K562 (cell line): ENCODE results near the gene CDKN1C. TPM values are rescaled to one million over a fixed set of nuclear protein-coding genes. Genes with fewer than 3 reads are reported as not detected.
A peak's percentile ranks its signal among the peaks of the same experiment; 100 is the strongest.

Source experiments
- CHCHD3 ChIP-seq: fragments of 250-450 bp; sonication (Bioruptor Pico); IDR thresholded peaks from 2 replicates; pipeline ENCODE4 v2.1.2; 2022; ENCODE audit warnings: mild to moderate bottlenecking
- FOXA1 ChIP-seq: fragments of 450-650 bp; IDR thresholded peaks from 2 replicates; pipeline ENCODE4 v1.6.1; 2016; ENCODE audit warnings: mild to moderate bottlenecking, borderline replicate concordance
- HDAC3 ChIP-seq: fragments of 450-650 bp; IDR thresholded peaks from 2 replicates; pipeline ENCODE4 v1.6.1; 2018; ENCODE audit warnings: borderline replicate concordance, mild to moderate bottlenecking, moderate library complexity; ENCODE audit not compliant: partially characterized antibody
- JUND ChIP-seq, 2 experiments: IDR thresholded peaks; 2 replicates in 1 of 2; 3 replicates in 1 of 2; pipeline ENCODE4 v1.6.1; 2011; ENCODE audit warnings: borderline replicate concordance in 2 of 2, low read depth in 2 of 2, low read length in 2 of 2, improper control_type of control experiment in 1 of 2, missing biosample characterization in 1 of 2, missing genetic modification characterization in 1 of 2, missing genetic modification reagents in 1 of 2
- MEIS2 ChIP-seq: fragments of 450-650 bp; IDR thresholded peaks from 2 replicates; pipeline ENCODE4 v1.6.1; 2014; ENCODE audit warnings: mild to moderate bottlenecking; ENCODE audit not compliant: partially characterized antibody
- NCOR1 ChIP-seq: fragments of 450-650 bp; IDR thresholded peaks from 2 replicates; pipeline ENCODE4 v1.6.1; 2016; ENCODE audit warnings: mild to moderate bottlenecking, moderate library complexity
- RBM39 ChIP-seq: fragments of 200-400 bp; formaldehyde crosslinking; optimal IDR thresholded peaks from 2 replicates; pipeline ENCODE3; 2018; ENCODE audit warnings: low read depth, low read length
- TAF7 ChIP-seq: fragments of 450-650 bp; IDR thresholded peaks from 2 replicates; pipeline ENCODE4 v1.6.1; 2016; ENCODE audit warnings: missing genetic modification characterization, missing compliant biosample characterization
- TFE3 ChIP-seq: fragments of 450-650 bp; formaldehyde crosslinking; IDR thresholded peaks from 2 replicates; pipeline ENCODE4 v1.4.0; 2020; ENCODE audit warnings: mild to moderate bottlenecking, mixed read lengths
- U2AF1 ChIP-seq: fragments of 200-400 bp; formaldehyde crosslinking; optimal IDR thresholded peaks from 2 replicates; pipeline ENCODE3; 2017; ENCODE audit warnings: mild to moderate bottlenecking, low read depth, low read length, moderate library complexity
- VEZF1 ChIP-seq: fragments of 200-800 bp; sonication (Bioruptor generic); IDR thresholded peaks from 2 replicates; pipeline ENCODE4 v1.6.1; 2017; ENCODE audit warnings: missing genetic modification characterization, missing compliant biosample characterization
- ZBTB7A ChIP-seq: IDR thresholded peaks from 2 replicates; pipeline ENCODE4 v1.6.1; 2011; ENCODE audit warnings: low read depth, mild to moderate bottlenecking, low read length, moderate library complexity, borderline replicate concordance; ENCODE audit not compliant: control insufficient read depth
- ZNF224 ChIP-seq: sonication (generic); formaldehyde crosslinking; IDR thresholded peaks from 2 replicates; pipeline ENCODE4 v1.8.0; 2022; ENCODE audit warnings: mild to moderate bottlenecking, missing genetic modification reagents
- ZNF24 ChIP-seq: fragments of 450-650 bp; IDR thresholded peaks from 2 replicates; pipeline ENCODE4 v1.6.1; 2016
- ZNF561 ChIP-seq: fragments of 450-650 bp; formaldehyde crosslinking; conservative IDR thresholded peaks from 2 replicates; pipeline ENCODE4 v1.4.0; 2020; ENCODE audit warnings: mild to moderate bottlenecking, moderate library complexity
- polyA plus RNA-seq, 8 experiments: library from polyadenylated mRNA; depleted of rRNA in 4 of 8; stranded (reverse) in 5 of 8; unstranded in 3 of 8; fragments of >200 nt; fragmentation: Nextera tagmentation in 2 of 8; fragmentation: Illumina TruSeq in 1 of 8; extraction: Ambion mirVana in 2 of 8; extraction: Trizol in 1 of 8; gene quantifications; 2 replicates each; pipeline versions ENCODE4 v1.2.1 to v1.2.3, GENCODE V29; 2011 to 2014; ENCODE audit warnings: inconsistent platforms in 1 of 8, missing spikeins in 1 of 8
- total RNA-seq, 7 experiments: library from RNA; depleted of rRNA in 6 of 7; stranded (reverse); fragments of >200 nt in 6 of 7; fragmentation: Illumina TruSeq in 2 of 7; extraction: Trizol in 2 of 7; gene quantifications; 2 replicates each; pipeline versions ENCODE4 v1.2.1 to v1.2.3, GENCODE V29; 2011 to 2021; ENCODE audit warnings: low replicate concordance in 1 of 7
- TF ChIP-seq, protein P1 (sequence below): fragments of 250-450 bp; sonication (Bioruptor Pico); IDR thresholded peaks from 2 replicates; pipeline ENCODE4 v1.5.0; 2021
- TF ChIP-seq, protein P2 (sequence below): fragments of 250-450 bp; sonication (Bioruptor Pico); IDR thresholded peaks from 2 replicates; pipeline ENCODE4 v1.4.0; 2020; ENCODE audit warnings: mild to moderate bottlenecking, moderate library complexity
- TF ChIP-seq, protein P3 (sequence below), 3 experiments: fragments of 200-800 bp in 1 of 3; sonication (Bioruptor generic) in 1 of 3; sonication (generic) in 1 of 3; formaldehyde crosslinking in 1 of 3; IDR thresholded peaks; 2 replicates each; pipeline versions ENCODE4 v1.6.1 to v1.8.0; 2016 to 2022; ENCODE audit warnings: mild to moderate bottlenecking in 2 of 3, missing compliant biosample characterization in 2 of 3, missing genetic modification characterization in 2 of 3, missing genetic modification reagents in 1 of 3

CDKN1C gene
- total and polyA plus RNA-seq, 9 of the 15 experiments (the other 6 are each of a cell fraction or from before 2014, with no cell fraction given) = 2.8 to 21.1 (median 9.3) TPM

- 0 out of 2 replicates have a peak, but pooled peaks have one; percentile 65 for TF ChIP-seq ZNF224 (CRISPR knock-in tag)
- TF ChIP-seq HDAC3 = no peak
- TF ChIP-seq ZNF24 = no peak
- no peak for TF ChIP-seq ZNF561 (CRISPR knock-in tag)
- TF ChIP-seq, protein P1, sequence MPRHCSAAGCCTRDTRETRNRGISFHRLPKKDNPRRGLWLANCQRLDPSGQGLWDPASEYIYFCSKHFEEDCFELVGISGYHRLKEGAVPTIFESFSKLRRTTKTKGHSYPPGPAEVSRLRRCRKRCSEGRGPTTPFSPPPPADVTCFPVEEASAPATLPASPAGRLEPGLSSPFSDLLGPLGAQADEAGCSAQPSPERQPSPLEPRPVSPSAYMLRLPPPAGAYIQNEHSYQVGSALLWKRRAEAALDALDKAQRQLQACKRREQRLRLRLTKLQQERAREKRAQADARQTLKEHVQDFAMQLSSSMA = no peak
- no peak for TF ChIP-seq TAF7 (tag)
- TF ChIP-seq MEIS2 = no peak
- no peak for TF ChIP-seq CHCHD3 (CRISPR knock-in tag)
- no peak for TF ChIP-seq U2AF1
- TF ChIP-seq VEZF1 = peak; percentile 85
- no peak for TF ChIP-seq RBM39
- TF ChIP-seq JUND (IDR thresholded peaks at IDR 0.05; ENCODE audit: borderline replicate concordance, low read depth, low read length) = no peak
- no peak for TF ChIP-seq JUND (tag; IDR thresholded peaks at IDR 0.05; ENCODE audit: borderline replicate concordance, low read depth, low read length)
- TF ChIP-seq, protein P2, sequence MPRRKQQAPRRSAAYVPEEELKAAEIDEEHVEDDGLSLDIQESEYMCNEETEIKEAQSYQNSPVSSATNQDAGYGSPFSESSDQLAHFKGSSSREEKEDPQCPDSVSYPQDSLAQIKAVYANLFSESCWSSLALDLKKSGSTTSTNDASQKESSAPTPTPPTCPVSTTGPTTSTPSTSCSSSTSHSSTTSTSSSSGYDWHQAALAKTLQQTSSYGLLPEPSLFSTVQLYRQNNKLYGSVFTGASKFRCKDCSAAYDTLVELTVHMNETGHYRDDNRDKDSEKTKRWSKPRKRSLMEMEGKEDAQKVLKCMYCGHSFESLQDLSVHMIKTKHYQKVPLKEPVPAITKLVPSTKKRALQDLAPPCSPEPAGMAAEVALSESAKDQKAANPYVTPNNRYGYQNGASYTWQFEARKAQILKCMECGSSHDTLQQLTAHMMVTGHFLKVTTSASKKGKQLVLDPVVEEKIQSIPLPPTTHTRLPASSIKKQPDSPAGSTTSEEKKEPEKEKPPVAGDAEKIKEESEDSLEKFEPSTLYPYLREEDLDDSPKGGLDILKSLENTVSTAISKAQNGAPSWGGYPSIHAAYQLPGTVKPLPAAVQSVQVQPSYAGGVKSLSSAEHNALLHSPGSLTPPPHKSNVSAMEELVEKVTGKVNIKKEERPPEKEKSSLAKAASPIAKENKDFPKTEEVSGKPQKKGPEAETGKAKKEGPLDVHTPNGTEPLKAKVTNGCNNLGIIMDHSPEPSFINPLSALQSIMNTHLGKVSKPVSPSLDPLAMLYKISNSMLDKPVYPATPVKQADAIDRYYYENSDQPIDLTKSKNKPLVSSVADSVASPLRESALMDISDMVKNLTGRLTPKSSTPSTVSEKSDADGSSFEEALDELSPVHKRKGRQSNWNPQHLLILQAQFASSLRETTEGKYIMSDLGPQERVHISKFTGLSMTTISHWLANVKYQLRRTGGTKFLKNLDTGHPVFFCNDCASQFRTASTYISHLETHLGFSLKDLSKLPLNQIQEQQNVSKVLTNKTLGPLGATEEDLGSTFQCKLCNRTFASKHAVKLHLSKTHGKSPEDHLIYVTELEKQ = no peak
- TF ChIP-seq, protein P3, sequence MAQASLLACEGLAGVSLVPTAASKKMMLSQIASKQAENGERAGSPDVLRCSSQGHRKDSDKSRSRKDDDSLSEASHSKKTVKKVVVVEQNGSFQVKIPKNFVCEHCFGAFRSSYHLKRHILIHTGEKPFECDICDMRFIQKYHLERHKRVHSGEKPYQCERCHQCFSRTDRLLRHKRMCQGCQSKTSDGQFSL (CRISPR knock-in tag; IDR thresholded peaks at IDR 0.05) = peak; percentile 86
- TF ChIP-seq, protein P3 (tag; IDR thresholded peaks at IDR 0.05) = no peak
- no peak for TF ChIP-seq FOXA1
- TF ChIP-seq ZBTB7A = peak; percentile 99
- TF ChIP-seq TFE3 = no peak
- TF ChIP-seq NCOR1 = no peak
Measured at GRCh38 chr11:2892215-2892966, 6.8 kb upstream of the CDKN1C start (continued).
